ENCODE results near the gene KBTBD12.

DNA sequence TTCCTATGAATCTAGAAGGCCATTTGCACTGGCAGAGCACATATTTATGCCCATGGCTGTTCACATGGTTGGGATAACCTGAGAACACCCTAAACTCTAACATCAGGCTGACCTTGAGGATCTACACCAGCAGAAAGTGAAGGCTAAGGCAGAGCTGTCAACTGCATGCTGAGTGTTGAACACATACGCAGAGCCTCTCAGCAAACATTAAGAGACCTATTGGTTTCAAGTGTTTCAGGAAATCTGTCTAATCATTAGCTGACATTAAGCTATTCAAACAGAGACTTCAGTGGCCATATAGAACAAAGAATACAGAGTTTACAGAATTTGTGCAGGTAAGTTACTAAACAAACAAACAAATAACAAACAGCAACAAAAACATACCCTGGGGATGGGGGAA, 121.1 kb downstream of the KBTBD12 start:
- TF ChIP-seq, protein P1, sequence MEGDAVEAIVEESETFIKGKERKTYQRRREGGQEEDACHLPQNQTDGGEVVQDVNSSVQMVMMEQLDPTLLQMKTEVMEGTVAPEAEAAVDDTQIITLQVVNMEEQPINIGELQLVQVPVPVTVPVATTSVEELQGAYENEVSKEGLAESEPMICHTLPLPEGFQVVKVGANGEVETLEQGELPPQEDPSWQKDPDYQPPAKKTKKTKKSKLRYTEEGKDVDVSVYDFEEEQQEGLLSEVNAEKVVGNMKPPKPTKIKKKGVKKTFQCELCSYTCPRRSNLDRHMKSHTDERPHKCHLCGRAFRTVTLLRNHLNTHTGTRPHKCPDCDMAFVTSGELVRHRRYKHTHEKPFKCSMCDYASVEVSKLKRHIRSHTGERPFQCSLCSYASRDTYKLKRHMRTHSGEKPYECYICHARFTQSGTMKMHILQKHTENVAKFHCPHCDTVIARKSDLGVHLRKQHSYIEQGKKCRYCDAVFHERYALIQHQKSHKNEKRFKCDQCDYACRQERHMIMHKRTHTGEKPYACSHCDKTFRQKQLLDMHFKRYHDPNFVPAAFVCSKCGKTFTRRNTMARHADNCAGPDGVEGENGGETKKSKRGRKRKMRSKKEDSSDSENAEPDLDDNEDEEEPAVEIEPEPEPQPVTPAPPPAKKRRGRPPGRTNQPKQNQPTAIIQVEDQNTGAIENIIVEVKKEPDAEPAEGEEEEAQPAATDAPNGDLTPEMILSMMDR (IDR thresholded peaks at IDR 0.05; ENCODE audit: low read depth, low read length) = no peak
- TF ChIP-seq POLR2A (IDR thresholded peaks at IDR 0.05; ENCODE audit: extremely low read depth, insufficient read length) = no peak
- TF ChIP-seq MYC (IDR thresholded peaks at IDR 0.05; ENCODE audit: low read depth, low read length) = no peak

Measured in NB4 (cell line).